ENCODE data around the gene FA2H. TPM values are rescaled to one million over a fixed set of nuclear protein-coding genes. Genes with fewer than 3 reads are reported as not detected.
A peak's percentile ranks its signal among the peaks of the same experiment; 100 is the strongest.

FA2H gene
- total and polyA plus RNA-seq, 12 donors, result 0.17 to 6.1 (median 0.33) TPM; not detected in 5

DNA sequence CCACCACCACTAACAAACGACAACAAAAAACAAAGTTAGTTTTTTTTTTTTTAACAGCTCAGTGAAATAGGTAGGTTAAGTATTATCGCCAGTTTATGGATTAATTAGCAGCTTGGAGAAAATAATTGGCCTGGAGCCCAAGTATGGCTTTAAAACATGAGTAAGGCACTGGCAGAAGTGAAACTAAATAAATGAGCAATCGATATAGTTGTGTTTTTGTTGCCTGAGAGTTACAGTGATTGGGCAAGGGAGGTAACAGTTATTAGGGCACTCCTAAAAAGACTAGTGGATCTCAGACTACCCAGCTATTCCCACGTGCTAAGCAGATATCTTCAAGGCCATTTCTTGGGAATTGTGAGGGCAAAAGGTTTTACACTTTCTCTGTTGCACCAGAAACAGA is 76.4 kb downstream of the FA2H start:
- no peak for TF ChIP-seq POLR2A (IDR thresholded peaks at IDR 0.05)
- TF ChIP-seq, protein P1, sequence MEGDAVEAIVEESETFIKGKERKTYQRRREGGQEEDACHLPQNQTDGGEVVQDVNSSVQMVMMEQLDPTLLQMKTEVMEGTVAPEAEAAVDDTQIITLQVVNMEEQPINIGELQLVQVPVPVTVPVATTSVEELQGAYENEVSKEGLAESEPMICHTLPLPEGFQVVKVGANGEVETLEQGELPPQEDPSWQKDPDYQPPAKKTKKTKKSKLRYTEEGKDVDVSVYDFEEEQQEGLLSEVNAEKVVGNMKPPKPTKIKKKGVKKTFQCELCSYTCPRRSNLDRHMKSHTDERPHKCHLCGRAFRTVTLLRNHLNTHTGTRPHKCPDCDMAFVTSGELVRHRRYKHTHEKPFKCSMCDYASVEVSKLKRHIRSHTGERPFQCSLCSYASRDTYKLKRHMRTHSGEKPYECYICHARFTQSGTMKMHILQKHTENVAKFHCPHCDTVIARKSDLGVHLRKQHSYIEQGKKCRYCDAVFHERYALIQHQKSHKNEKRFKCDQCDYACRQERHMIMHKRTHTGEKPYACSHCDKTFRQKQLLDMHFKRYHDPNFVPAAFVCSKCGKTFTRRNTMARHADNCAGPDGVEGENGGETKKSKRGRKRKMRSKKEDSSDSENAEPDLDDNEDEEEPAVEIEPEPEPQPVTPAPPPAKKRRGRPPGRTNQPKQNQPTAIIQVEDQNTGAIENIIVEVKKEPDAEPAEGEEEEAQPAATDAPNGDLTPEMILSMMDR (IDR thresholded peaks at IDR 0.05), result no peak

GRCh38 chr16:74695450-74696422 is 78.9 kb downstream of the FA2H start:
- Histone ChIP-seq H3K27ac (peak overlapping the region in 2 of 5 donors; percentile 24 to 28), H3K27me3 (no peaks in the 10 kb centered on the region), H3K4me1 (replicated peaks in 1 of 2) (peaks cover 9 to 13% of the 10 kb centered on the region in 2 donors), H3K4me3 (peak overlapping the region in 2 of 4 donors; percentile 14 to 37), H3K9me3 (replicated peaks in 1 of 3) (no peaks in the 10 kb centered on the region), H3K36me3 (replicated peaks in 1 of 2) (peaks cover 0 to 24% of the 10 kb centered on the region in 2 donors)
- TF ChIP-seq, protein P1 (IDR thresholded peaks at IDR 0.05), result no peak
- peak in 1 of 2 donors; percentile 79 for TF ChIP-seq POLR2A (IDR thresholded peaks at IDR 0.05)
- intact Hi-C loops (cut with DNase I), result no loop called here
- peak; percentile 82 to 92 (median 89) for DNase-seq
- 43 to 59% (median 49%) methylated on average over 16 to 19 of the region's 19 CpGs for WGBS, 4 donors

More for the DNA sequence above, 76.4 kb downstream of the FA2H start:
- H3K4me3 ChIP-seq, result peak overlapping the region in 1 of 4 donors; percentile 5
- peaks cover 17 to 19% of the 10 kb centered on the region in 2 donors for H3K4me1 ChIP-seq (replicated peaks in 1 of 2)
- intact Hi-C loops (cut with DNase I), result no loop called here
- peaks cover 0 to 6% of the 10 kb centered on the region in 2 donors for H3K36me3 ChIP-seq (replicated peaks in 1 of 2)
- no peaks in the 10 kb centered on the region for H3K9me3 ChIP-seq (replicated peaks in 1 of 3)
- WGBS, 4 donors, result 48 to 54% (median 50%) methylated on average over 4 of the region's 4 CpGs
- no peaks in the 10 kb centered on the region for H3K27me3 ChIP-seq
- no peak overlapping the region for H3K27ac ChIP-seq
- DNase-seq, result no peak

GRCh38 chr16:74691093-74691855 is 83.3 kb downstream of the FA2H start:
- Histone ChIP-seq H3K9me3 (replicated peaks in 1 of 3) (no peaks in the 10 kb centered on the region), H3K36me3 (replicated peaks in 1 of 2) (peaks cover 0 to 28% of the 10 kb centered on the region in 2 donors), H3K27ac (no peak overlapping the region)

More at GRCh38 chr16:74691093-74691855, 83.3 kb downstream of the FA2H start:
- Histone ChIP-seq H3K4me1 (replicated peaks in 1 of 2) (peaks cover 0 to under 1% of the 10 kb centered on the region in 2 donors), H3K4me3 (no peak overlapping the region), H3K27me3 (no peaks in the 10 kb centered on the region)
- intact Hi-C loops (cut with DNase I), result no loop called here
- TF ChIP-seq, protein P1 (IDR thresholded peaks at IDR 0.05), result no peak
- no peak for TF ChIP-seq POLR2A (IDR thresholded peaks at IDR 0.05)
- 81 to 88% (median 85%) methylated on average over 10 of the region's 10 CpGs for WGBS, 4 donors
- DNase-seq, result no peak
